GM18870 (cell line): ENCODE data around the gene TRIM7.
"Not testable (repeated sequence)": the region's sequence is repeated elsewhere in the genome, so short reads cannot be mapped to it uniquely, and the experiment has no call there.

Experiments used
- ATAC-seq: cut with Tn5 transposase; IDR thresholded peaks from one replicate; pipeline ENCODE4 v1.9.1; 2021; ENCODE audit warnings: moderate library complexity; ENCODE audit not compliant: unreplicated experiment

Gene TRIM7

GRCh38 chr5:181194489-181195248, 10.3 kb downstream of the TRIM7 start:
- no peak for ATAC-seq

DNA sequence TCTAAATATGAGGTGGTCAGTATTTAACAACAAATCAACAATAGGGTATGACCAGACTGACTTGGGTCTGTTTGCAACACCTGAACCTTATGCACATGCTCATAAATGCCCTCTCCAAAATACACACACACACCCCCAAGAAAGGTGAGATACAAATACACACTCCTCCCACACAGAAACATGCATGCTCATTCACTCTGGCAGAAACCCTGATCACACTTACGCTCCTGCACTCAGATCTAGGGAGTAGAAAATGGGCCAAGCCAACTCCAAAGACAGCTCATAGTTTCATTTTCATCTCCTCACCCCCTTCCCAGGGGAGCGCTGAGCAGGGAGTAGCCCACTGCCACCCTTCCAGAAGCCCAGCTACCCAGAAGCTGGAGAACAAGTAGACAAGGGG, 11.3 kb downstream of the TRIM7 start:
- ATAC-seq: no peak

- ATAC-seq: no peak
Observed at GRCh38 chr5:181192337-181193046, 12.5 kb downstream of the TRIM7 start.

DNA sequence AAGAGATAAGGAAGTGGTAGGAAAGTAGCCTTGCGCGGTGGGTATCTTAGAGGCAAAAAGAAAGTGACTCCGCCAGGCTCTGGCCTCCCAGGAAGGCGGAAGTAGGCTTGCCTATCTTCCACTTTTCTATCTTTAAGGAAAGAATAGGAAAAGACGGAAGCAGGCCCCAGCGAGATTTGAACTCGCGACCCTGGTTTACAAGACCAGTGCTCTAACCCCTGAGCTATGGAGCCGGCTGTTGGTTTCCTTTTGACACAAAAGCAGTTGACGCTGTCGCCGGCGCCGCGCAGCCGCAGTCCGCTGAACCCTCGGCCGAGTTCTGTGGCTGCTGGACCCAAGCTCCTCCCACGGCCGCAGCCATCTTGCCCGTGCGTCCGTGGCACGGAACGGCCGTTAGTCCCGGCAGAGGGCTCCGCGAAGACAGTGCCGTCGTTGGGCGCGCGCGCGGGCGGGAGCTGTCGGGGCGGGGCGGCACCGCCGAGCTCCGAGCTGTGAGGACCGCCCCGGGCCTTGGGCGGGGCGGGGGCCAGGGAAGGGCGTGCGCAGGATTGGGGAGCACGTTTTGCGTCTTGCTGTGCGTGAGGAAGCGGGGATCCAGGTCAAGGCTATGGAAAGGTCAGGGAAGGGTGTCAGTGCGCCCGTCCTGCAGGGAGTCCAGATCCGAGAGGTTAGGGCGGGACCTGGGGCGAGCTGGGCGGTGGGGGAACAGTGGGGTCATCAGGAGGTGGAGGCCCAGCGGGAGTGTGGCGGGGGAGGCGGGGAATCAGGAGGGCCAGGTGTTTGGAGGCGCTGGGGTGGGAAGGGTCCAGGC, 13.3 kb downstream of the TRIM7 start:
- peak; percentile 32 for ATAC-seq

DNA sequence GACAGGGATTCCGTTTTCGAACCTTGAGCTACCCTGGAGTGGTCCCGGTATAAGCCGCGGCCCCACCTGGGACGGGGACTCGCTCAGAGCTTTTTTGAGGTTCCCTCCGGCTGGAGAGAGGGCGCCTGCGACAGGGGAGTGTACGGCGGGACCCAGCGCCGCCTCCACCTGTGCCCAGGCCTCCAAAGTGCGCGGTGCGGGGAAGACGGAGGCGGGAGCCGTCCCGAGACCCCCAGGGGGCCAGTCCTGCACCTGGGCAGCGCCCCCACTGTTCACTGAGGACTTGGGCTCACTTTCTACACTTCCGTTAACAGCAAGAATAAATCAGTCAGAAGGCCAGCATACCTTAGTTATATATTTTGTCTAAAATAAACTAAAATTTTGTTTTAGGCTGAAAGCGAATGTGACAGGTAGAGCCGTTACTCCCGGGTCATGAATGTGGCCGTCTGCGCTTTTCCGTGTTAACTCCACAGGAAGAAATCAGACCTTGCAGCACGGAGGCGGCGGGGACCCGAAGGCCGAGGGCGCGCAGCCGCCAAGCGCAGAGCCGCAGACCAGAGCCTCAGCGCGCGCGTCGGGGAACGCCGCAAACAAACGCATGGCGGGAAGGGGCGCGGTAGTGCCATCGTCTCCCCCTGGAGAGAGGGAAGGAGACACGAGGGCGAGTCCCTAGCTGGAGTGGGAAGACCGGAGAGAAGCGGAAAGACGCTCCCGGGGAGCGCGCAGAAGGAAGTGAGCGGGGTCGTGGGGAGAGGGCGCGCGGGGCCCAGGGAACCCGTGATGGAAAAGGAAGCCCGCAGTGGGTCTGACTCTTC, 14.1 kb downstream of the TRIM7 start:
- ATAC-seq: no peak

- no peak for ATAC-seq
Observed at GRCh38 chr5:181189962-181190710, 14.9 kb downstream of the TRIM7 start.

DNA sequence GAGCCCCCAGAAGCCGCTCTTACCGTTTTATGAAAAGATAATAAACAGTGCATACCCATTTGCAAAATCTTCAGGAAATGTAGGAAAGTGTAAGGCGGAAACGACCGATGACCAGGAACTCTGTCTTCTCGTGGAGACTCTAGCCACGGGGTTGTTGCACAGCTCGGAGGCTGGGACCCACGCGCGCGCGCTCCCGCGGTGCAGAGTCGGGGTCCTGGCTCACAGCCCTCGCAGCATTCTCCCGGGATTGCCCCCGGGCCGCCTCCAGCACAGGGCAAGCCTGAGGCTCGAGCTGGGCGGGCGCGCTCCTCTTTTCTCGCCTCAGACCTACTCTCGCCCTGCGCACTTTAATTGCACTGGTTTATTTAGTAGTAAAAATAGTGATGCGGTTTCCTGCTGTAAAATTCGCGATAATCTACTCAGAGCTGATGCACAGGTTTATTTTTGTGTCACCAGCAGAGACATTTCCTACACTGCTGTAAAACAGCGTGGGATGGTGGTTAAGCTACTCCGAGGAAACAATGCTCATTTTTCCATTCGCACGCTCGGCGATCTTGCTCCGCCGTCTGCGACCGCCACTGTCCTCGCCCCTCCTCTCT, 15.5 kb downstream of the TRIM7 start:
- no peak for ATAC-seq

- ATAC-seq: no peak
Observed at GRCh38 chr5:181188700-181189362, 16.2 kb downstream of the TRIM7 start.

GRCh38 chr5:181187500-181188213, 17.3 kb downstream of the TRIM7 start:
- ATAC-seq: no peak

GRCh38 chr5:181186986-181187499, 18.0 kb downstream of the TRIM7 start:
- no peak for ATAC-seq

DNA sequence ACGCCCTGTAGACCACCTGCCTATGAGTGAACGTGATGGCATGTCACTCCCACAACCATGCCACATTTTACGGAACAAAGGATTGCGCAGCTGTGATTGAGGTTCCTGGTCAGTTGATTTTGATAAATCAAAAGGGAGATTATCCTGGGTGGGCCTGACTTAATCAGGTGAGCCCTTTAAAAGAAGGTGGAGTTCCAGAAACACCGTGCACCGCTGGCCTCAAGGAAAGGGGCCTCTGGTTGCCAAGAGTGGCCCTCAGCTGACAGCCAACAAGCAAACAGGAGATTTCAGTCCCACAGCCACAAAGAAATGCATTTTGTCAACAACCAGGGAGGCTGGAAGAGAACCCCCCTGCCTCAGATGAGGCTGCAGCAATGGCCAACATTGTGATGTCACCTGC, 19.0 kb downstream of the TRIM7 start:
- ATAC-seq: no peak

GRCh38 chr5:181185560-181185959, 19.4 kb downstream of the TRIM7 start:
- no peak for ATAC-seq

- ATAC-seq: no peak
Observed at GRCh38 chr5:181184845-181185216, 20.2 kb downstream of the TRIM7 start.

- no peak for ATAC-seq
Observed at GRCh38 chr5:181182651-181183050, 22.3 kb downstream of the TRIM7 start.

GRCh38 chr5:181181650-181182565, 23.1 kb downstream of the TRIM7 start:
- ATAC-seq: peak; percentile 66

GRCh38 chr5:181177559-181177958, 27.4 kb downstream of the TRIM7 start:
- ATAC-seq: not testable (repeated sequence)

GRCh38 chr5:181176254-181176952, 28.6 kb downstream of the TRIM7 start:
- no peak for ATAC-seq
